GM12801 (cell line): ENCODE results near the gene SLC25A1.

Experiments
- TF ChIP-seq, protein P1 (sequence below): IDR thresholded peaks from one replicate; pipeline ENCODE4 v1.5.1; 2011; ENCODE audit warnings: control low read depth; ENCODE audit not compliant: insufficient read length; ENCODE audit errors: extremely low read depth

Gene SLC25A1

DNA sequence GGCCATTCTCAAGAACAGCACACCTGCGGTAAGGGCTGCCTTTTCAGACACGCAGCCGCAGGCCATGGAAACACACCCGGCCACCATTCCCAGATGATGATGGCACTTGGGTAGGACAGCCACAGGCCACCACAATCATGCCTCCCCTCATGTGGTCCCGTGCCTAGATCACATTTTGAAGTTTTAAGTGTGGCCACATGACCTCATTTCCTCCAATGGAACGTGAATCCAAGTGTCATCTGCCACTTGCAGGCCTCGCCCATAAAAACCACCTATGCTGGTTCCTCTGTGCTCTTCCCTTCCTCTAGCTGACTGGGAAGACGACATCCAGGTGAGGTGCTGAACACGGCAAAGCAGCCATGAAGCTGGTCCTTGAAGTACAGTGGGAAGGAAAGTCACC lies 44.6 kb upstream of the SLC25A1 start:
- TF ChIP-seq, protein P1, sequence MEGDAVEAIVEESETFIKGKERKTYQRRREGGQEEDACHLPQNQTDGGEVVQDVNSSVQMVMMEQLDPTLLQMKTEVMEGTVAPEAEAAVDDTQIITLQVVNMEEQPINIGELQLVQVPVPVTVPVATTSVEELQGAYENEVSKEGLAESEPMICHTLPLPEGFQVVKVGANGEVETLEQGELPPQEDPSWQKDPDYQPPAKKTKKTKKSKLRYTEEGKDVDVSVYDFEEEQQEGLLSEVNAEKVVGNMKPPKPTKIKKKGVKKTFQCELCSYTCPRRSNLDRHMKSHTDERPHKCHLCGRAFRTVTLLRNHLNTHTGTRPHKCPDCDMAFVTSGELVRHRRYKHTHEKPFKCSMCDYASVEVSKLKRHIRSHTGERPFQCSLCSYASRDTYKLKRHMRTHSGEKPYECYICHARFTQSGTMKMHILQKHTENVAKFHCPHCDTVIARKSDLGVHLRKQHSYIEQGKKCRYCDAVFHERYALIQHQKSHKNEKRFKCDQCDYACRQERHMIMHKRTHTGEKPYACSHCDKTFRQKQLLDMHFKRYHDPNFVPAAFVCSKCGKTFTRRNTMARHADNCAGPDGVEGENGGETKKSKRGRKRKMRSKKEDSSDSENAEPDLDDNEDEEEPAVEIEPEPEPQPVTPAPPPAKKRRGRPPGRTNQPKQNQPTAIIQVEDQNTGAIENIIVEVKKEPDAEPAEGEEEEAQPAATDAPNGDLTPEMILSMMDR: no peak

DNA sequence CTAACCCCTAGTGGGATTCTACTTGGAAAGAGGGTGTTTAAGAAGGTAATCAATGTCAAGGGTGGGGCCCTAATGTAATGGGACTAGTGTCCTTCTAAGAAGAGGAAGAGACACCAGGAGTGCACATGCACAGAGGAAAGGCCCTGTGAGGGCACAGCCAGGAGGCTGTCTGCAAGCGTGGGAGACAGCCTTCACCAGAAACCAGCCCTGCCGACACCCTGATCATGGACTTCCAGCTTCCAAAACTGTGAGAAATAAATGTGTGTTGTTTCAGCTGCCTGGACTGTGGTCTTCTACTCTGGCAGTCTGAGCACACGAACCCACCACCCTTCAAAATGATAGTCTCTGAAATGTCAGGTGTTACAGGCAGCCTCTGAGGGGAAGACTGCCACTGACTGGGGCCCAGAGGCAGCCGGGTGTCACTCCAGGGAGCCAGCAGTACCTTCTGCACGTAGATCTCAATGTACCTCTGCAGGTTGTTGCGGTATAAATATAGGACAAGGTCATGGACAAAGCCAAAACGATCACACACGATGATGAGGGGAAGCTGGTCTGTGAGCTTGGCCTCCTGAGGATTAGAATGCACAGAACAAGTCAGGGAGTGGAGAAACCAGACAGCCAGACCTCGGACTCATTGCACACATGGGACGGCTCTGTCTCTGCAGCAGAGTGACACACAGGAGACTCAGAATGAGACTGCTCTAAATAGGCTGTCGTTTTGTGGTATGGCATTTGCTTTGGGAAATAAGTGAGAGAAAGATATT lies 43.9 kb upstream of the SLC25A1 start:
- TF ChIP-seq, protein P1: no peak

GRCh38 chr22:19220867-19221266 lies 42.3 kb upstream of the SLC25A1 start:
- TF ChIP-seq, protein P1: no peak

DNA sequence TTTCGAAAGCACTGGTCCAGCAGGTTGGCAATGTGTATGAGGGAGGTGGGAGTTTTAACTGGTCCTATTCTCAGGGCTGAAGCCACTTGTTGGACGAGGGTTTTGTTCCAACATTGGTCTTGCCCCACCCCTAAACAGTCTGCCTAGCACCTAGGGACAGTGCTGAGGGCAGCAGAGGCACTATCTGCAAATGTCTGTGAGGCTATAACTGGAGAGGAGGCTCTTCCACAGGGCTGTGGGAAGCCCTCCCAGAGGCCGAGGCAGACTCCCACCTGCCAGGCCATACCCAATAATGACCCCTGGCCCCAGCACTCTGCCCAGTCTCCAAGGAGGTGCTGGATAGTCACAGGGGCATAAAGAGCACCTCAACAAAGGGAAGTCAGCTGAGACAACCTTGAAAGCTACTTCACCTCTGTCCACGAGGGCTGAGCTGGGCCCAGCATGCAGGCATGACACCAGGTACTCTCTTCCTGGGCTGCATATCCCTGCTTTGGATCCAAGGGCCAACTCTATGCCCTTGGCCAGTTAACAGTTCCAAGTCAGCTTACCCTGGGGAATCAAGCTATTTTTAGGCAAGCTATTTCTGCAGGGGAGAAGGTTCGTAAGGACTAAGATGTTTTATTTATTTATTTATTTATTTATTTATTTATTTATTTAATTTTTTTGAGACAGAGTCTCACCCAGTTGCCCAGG lies 40.2 kb upstream of the SLC25A1 start:
- TF ChIP-seq, protein P1: no peak

- TF ChIP-seq, protein P1: no peak
These were observed 38.0 kb upstream of the SLC25A1 start for GRCh38 chr22:19216579-19216978.

DNA sequence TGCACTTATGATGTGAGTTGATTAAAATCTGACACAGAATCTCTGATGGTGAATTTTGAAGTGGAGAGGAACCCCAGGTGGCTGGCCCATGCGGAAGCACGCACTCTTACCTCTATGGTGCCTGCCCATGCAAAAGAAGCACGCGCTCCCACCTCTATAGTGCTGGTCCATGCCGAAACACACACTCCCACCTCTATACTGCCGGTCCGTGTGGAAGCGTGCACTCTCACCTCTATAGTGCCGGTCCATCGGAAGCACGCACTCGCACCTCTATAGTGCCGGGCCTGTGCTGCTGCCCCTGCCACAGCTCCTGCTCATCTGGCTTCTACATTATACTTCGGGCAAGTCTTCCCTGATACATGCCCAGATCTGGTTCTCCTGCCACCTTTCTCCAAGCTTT lies 36.8 kb upstream of the SLC25A1 start:
- TF ChIP-seq, protein P1: no peak

DNA sequence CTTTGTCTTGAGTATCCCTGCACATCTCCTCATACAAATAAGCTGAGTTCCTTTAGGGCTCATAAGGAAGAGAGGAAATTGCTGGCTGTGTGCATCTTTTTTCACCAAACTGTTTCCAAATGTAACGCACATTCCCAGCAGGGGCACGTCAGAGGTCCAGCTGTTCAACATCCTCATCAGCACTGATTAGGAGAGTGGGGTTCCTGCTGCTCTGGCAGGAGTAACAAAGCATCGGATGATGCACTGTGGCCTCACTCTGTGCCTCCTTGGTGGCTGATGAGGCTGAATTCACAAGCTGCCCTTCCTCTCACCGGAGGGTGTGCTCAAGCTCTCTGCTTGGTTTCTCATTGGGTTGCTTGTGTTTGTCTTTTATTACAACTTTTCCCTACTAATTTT lies 35.5 kb upstream of the SLC25A1 start:
- TF ChIP-seq, protein P1: no peak
